Stimulated activated CD8-positive, alpha-beta memory T cell treated with anti-CD3 and anti-CD28 coated beads, Interleukin-12 subunit alpha, Interleukin-12 subunit beta, amount 100 ng/mL, for 4 hours (primary cell): Measurements from ENCODE around the gene TMEM272.
A peak's percentile ranks its signal among the peaks of the same experiment; 100 is the strongest.

Experiments
- DNase-seq: peaks from one replicate; pipeline ENCODE4 v3.0.0-alpha.2; 2020; ENCODE audit warnings: low read depth

Gene TMEM272

DNA sequence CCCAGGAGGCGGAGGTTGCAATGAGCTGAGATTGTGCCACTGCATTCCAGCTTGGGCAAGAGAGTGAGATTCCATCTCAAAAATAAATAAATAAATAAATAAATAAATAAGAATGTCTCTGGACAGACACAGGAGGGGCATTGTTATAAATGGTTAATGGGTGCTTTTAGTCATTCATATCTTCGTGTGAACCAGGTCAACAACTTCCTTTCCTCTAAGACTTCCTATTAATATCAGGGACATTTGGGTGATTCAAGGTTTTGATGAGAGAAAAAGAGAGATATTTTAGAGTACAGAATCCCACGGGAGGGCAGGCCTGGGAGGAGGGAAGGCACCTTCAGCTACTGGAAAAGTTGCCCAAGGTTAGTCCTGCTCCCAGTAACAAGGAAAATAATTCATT, 64.9 kb downstream of the TMEM272 start:
- no peak for DNase-seq

DNA sequence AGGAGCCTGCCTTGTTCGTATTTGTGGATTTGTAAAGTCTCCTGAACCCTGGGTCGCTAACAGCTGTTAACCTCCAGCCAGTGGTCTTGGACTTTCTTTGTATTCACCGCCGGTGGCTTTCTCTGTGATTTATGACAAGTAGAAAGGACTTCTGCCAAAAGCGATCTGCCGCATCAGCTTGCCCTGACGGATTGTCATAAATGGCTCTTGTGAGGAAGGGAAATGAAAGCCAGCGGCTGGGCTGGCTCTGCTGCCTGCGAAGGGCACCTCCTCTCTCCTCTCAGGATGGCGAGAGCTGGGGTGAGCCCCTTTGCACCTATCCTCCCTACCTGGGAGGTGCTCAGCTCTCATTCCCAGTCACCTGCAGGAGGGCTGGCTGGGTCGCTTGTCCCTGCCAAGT, 66.6 kb downstream of the TMEM272 start:
- no peak for DNase-seq

GRCh38 chr13:51777921-51778320, 67.1 kb downstream of the TMEM272 start:
- DNase-seq: no peak

GRCh38 chr13:51776179-51776578, 68.8 kb downstream of the TMEM272 start:
- no peak for DNase-seq

DNA sequence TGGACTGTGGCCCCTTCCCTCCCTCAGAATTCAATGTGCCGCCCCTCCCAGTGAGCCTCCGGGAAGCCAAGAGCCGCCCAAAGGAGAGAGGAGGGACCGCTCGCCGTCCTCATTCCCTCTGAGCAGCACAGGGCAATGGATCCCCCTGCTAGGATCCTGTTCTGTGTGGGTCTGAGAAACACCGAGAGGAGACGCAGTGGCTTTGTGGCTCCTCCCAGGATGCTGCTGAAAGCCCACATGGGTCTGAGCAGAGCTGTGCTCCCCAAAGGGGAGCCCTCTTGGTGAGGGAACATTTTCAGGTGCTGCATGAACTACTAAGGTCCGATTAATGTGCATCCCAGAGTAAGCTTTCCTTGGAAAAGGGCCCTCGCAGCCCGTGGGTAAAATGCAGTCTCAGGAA, 71.5 kb downstream of the TMEM272 start:
- DNase-seq: no peak

DNA sequence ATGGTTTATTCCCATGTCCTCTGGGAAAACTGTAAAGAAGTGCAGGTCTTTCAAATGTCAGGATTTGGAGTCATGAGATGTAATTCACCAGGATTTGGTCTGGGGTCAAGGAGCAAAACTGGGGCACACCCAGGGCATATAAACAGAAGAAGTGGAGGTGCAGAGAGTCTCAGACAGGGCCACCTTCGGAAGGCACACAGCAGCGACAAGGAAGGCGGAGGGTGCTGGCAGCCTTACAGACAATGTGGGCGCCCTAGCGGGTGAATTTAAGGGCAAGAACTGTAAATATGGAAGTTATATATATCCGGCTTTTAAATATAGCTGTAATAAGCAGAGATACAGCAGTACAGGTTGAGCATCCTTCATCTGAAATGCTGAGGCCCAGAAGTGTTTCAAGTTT, 72.2 kb downstream of the TMEM272 start:
- no peak for DNase-seq

DNA sequence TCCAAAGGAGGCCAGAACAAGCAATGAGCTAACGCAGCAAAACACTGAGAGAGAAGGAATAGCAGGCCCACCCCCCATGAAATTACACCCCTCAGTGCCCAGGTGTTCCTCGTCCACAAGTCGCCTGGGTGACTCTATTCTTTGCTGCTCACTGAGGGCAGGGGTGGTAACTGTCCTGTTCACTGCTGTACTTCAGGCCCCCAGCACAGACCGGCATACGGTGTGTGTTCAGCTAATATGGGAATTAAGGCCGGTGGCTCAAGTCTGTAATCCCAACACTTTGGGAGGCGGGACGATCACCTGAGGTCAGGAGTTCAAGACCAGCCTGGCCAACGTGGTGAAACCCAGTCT, 72.9 kb downstream of the TMEM272 start:
- no peak for DNase-seq

- no peak for DNase-seq
Measured at GRCh38 chr13:51771418-51772104, 73.4 kb downstream of the TMEM272 start.

DNA sequence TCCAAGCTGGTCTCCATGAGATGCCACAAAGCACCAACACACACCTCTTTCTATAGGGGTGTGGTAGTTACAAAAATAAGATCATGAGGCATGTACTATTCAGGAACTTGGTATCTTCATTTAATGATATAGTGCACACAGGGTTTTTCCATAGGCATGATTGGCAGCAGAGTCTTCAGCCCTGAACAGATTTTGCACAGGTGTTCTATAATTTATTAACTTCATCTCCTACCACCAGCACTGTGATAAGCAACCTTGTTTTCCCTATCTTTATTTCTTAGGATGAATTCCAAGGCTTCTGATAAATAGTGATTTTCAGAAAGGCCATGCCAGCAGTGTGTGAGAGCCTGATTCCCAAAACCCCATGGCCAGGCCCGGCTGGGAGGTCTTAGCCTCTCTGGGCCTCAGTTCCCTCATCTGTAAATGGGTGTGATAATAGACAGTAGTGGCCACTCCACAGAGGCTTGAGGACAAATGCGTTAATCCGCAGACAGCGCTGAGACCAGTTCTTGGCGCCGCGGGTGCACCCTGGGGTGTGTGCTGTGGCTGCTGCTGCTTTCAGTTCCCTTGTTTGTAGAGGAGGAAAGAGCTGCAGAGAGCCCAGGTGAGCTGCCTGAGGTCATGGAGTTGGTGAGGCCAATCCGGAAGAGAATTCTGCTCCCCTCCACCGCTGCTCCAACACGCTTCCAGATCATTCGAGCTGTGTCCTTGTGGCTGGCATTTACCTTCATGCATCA, 74.1 kb downstream of the TMEM272 start:
- DNase-seq: no peak

- no peak for DNase-seq
Measured at GRCh38 chr13:51770160-51770559, 74.8 kb downstream of the TMEM272 start.

DNA sequence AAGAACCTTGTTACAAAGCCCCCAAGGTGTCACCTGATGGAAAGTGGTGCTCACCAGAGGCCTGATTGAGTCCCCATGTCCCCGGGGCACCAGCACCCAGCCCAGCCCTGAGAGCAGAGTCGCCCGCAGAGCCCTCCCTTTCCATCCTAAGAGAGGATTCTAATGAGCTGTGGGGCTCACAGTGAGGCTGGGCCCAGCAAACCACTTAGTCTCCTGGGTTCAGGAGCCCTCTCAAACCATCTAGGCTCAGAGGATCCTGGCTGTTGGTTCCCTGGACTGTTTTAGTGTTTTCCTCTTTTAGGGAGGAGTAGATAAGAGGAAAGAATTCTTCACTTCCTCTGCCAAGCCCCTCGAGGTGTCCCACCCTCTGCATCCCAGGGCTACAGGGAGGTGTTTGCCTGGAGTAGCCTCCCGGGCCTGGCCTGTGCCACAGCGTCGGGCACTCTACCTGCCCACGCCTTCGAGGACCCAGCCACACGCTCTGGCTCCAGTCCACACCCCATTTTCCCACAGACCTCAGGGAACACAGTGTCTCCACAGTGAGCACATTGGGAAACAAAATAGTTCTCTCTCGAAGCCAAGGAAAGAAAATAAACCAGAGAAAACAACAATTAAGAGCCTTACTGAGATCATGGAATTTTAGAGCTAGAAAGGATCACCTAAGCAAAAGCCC, 75.4 kb downstream of the TMEM272 start:
- no peak for DNase-seq

GRCh38 chr13:51768976-51769375, 76.0 kb downstream of the TMEM272 start:
- DNase-seq: no peak

DNA sequence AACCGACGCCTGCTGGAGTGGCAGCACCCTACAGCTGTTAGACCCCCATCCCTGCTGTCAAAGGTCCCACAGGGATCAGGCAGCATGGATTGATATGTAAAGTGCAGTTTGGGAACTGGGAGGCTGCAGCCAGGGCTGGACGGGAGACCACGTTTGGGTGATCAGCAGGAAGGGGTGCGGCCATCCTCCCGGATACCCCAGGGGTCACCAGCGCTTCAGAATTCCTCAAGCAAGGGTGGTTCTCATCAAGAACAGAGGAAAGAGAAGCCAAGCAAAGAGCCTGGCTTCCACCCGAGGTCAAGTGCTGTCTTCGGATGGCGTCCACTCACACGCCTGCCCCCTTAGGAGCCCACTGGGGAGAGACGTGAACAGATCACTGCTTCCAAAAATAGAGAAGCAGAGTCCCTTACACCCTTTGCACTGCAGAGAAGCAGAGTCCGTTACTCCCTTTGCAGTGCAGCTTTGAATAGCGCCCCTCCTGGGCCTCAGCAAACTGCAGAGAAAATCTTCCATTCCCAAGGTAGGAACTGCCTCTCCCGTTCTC, 76.5 kb downstream of the TMEM272 start:
- DNase-seq: no peak

DNA sequence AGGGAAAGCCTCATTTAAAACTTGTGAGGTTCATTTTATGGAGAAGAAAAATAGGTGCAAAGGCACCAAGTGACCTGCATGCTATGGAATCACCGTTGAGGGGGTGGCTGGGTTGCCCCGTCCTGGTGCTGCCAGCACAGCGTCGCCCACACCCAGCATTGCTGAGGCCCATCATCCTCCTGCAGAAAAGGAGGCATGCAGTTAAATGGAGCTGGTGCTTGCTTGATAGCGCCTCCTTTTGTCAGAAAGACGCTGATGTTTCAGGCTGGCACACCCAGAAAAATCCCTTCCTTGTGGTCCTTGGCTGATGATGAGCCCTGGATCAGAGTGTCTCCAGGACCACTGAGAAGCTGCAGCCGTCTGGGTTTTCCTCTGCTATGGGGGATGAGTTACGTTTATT, 77.9 kb downstream of the TMEM272 start:
- no peak for DNase-seq

DNA sequence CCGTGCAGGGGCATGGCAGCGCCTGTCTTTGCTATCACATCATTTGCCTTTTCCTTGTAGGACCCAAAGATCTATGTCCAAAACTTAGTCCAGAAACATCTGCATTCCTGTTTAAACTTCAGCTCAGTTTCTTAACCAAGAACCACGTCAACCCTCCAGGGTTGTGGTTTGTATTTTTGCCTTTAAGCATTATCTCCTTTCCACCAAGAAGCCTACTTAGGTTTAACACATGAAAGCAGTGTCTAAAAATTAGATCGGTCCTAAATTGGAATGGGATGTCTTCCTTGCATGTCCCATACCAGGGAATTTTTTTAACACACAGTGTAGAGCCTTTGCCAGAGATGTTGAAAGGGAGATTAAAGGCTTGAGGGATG, 79.8 kb downstream of the TMEM272 start:
- no peak for DNase-seq

- peak; percentile 35 for DNase-seq
Measured at GRCh38 chr13:51764184-51765141, 80.5 kb downstream of the TMEM272 start.

GRCh38 chr13:51763486-51763885, 81.5 kb downstream of the TMEM272 start:
- DNase-seq: no peak
